Astrocyte of the hippocampus (primary cell): Measurements from ENCODE around the gene RAB11FIP5.
A peak's percentile ranks its signal among the peaks of the same experiment; 100 is the strongest.
"Not testable (repeated sequence)": the region's sequence is repeated elsewhere in the genome, so short reads cannot be mapped to it uniquely, and the experiment has no call there.

Experiments
- DNase-seq: peaks from one replicate; pipeline ENCODE4 v3.0.0; 2011; ENCODE audit warnings: low read depth, low spot score

Gene RAB11FIP5

GRCh38 chr2:73111073-73112025 is 1.4 kb downstream of the RAB11FIP5 start:
- DNase-seq = peak; percentile 78

GRCh38 chr2:73110168-73111072 is 2.3 kb downstream of the RAB11FIP5 start:
- peak; percentile 38 for DNase-seq

GRCh38 chr2:73109431-73110167 is 3.1 kb downstream of the RAB11FIP5 start:
- no peak for DNase-seq

DNA sequence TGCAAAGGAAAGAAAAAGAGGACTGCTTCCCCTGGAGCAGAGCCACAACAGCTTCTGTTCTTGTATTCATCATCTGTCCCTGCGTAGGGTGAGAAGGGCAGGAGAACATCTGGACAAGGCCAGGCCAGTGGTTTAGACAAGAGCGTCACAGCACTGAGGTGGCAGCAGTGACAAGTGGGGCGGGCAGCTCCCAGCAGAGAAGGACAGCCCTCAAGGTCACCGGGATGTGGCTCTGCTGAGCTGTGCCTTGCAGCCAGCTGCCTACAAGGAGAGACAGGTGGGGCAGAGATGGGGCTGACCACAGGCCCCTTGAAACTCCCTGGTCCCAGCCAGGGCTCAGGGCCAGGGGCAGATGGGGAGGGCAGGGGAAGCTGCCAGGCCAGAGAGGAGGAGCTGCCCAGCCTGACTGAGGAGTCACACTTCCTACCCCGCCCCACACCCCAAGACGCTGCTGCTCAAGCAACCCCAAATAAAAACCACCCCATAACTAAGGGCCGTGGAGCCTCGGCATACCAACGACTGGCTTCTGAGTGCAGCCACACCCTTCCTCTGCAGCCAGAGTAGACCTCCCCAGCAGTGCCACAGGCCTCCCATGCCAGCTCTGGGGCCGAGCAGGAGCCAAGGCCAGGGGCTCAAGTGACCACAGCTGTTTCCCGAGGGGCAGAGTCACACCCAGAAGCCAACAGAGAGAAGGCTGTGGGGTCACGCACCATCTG is 5.4 kb downstream of the RAB11FIP5 start:
- no peak for DNase-seq

DNA sequence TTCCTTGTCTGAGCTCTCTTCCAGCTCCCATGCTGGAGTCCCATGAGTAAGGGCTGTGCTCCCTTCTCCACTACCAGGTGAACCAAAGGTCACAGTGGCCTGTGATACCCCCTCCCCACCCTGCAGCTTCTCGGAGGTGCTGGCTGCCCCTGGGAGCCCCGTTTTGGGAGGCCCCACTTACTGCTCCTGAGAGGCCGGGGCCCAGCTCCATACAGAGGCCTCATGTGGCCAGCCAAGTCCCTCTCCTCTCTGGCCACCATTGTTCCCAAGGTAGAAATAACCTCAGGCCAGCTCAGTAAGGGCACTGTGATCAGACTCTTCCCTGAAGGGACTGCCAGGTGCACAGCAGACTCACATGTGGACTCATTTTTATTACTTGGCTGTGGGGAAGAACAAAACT is 6.0 kb downstream of the RAB11FIP5 start:
- DNase-seq = no peak

DNA sequence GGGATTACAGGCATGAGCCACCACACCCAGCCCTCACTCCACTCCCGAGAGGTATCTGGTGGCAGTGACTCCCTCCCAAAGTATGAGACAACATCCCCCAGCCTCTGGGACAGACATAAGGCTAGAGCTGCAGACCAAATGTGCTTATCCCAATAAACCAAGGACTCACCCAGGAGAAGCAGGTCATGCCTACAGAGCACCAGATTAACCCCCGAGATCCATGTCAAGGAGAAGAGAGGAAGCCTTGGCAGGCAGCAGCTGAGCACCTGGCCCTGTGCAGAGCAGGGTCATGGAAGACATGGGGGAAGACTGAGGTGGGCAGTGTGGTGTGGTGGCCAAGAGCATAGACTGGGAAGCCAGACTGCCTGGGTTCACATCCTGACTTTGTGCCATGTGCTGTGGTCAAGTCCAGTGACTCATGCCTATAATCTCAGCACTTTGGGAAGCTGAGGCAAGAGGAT is 7.2 kb downstream of the RAB11FIP5 start:
- DNase-seq = no peak

GRCh38 chr2:73104933-73105332 is 7.8 kb downstream of the RAB11FIP5 start:
- DNase-seq = no peak

GRCh38 chr2:73103018-73103542 is 9.7 kb downstream of the RAB11FIP5 start:
- DNase-seq = no peak

DNA sequence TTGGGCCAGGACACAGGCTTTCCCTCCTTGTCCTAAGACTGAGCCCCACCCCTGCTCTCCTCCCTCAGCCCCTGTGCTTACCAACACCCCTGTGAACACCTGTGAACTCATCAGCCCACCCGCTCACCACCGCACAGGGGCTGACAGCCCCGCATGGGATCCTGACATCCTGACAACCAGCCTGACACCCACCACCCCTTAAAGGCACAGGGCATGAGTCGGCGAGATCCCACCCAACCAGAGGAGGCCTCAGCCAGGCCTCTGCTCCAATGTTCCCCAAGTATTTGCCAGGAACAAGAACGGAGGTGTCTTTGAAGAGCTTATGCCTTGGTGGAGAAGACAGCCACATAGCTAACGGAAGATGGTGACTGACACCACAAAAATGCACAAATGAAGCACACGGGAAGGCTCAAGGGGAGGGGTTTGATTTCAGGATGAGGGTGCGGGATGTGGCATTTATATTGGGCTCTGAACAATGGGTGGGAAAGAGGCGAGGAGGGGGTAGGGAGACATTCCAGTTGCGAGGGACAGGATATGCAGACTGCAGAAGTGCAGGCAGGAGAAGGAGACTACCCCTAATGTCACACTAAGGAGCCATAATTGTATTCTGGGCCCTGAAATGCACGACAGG is 11.0 kb downstream of the RAB11FIP5 start:
- DNase-seq = no peak

DNA sequence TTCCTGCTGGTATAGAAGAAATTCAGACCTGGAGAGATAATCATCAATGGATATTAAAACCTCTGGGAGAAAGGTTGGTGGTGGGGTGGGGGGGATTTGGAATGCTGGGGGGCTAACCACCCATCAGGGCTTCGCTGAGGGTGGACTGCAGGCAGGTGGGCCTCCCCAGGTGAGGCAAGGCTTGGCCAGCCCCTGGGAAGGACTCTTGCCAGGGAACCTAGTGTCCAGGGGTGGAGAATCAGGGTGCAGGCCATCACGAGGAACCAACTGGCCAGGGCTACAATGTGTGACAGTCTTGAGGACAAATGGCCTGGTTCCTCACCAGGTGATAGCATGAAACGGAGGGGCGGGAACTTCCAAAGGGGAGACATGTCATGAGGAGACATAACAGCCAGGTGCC is 11.8 kb downstream of the RAB11FIP5 start:
- no peak for DNase-seq

GRCh38 chr2:73099486-73099885 is 13.3 kb downstream of the RAB11FIP5 start:
- DNase-seq = no peak

- no peak for DNase-seq
Measured at GRCh38 chr2:73095910-73096309, 16.8 kb downstream of the RAB11FIP5 start.

GRCh38 chr2:73093601-73094218 is 19.0 kb downstream of the RAB11FIP5 start:
- not testable (repeated sequence) for DNase-seq

DNA sequence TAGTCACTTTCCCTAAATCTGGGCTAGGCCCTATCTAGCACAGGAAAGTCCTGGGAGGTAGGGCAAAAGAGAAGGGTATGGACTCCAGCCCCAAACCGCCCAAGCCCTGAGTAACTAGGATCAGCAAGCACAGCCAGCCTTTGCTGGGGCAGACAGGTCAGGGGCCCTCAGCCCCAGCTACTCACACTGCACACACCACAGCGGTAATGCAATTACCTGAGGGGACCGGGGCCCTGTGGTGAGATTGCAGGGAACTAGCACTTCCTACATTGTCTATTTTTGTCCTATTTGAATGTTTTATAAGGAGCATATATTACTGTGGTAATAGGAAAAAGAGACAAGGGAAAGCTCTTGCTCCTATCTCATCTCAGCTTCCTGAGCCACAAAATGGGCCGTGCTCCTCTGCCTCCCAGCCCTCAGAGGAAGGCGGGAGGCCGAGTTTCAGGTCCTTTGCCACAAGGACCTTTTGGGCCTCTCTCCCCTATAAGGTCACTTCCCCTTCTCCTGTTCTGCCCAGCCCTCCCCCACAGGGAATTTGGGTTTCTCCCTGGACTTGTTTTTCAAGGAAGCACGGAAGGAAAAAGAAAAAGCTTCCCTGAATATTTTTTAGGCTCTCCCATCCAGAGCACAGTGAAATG is 20.5 kb downstream of the RAB11FIP5 start:
- DNase-seq = no peak

GRCh38 chr2:73091696-73092095 is 21.1 kb downstream of the RAB11FIP5 start:
- DNase-seq = no peak

GRCh38 chr2:73091164-73091563 is 21.6 kb downstream of the RAB11FIP5 start:
- DNase-seq = peak; percentile 91

DNA sequence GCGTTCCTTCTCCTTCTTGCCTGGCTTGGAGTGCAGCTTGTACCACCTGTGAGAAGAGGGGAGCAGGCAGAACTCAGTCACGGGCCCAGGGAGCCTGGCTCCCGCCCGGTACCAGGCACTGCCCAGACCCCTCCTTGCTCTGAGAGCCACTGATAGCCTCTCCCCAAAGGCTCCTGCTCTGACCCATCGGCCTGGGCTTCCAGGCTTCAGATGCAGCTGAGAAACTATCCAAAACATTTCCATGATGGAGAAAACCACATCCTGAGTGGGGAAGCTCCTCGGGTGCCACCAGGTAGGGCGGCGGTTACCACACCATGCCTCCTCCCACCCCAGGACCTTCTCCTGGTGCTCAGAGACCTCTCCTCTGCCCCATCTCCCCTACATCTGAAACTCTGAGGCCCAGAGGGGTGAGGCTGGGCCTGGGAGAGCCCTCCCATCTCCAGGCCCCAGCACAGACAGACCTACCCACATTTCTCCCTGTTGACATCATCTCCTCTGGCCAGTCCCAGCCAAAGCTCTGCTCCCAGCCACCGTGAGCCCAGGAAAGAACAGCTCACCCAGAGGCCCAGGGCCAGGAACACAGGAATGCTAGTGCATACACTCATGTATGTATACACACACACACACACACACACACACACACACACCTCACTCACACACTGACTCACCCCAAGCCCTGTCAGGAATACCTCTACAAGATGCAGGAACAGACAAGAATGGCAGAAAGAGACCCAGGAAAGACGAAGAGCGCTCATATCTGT is 23.3 kb downstream of the RAB11FIP5 start:
- DNase-seq = peak; percentile 98

DNA sequence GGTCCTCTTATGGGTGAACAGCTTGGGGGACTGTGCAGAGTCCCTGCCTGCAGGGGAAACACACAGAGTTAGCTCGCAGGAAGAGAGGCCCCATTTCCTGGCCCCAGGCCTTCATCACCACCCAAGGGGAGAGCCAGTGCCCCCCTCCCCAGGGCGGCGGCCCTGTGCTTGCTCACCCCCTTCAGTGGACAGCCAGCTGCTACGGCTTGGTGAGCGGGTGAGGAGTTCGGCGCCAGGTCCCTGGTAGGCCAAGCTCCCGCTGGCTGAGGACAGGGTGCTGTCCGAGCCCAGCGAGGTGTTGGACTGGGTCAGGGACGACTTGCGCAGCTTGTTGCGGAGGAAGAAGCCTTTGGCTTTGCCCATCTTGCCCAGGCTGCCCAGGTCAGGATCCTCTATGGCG is 24.0 kb downstream of the RAB11FIP5 start:
- DNase-seq = no peak
